Activated CD8-positive, alpha-beta memory T cell treated with anti-CD3 and anti-CD28 coated beads for 36 hours (primary cell): ENCODE results near the gene CD14. TPM values are rescaled to one million over a fixed set of nuclear protein-coding genes. Genes with fewer than 3 reads are reported as not detected.
"Not testable (repeated sequence)": the region's sequence is repeated elsewhere in the genome, so short reads cannot be mapped to it uniquely, and the experiment has no call there.

Source experiments
- CTCF ChIA-PET: fragments of 350-600 bp; sonication (Branson Sonifier 250); formaldehyde crosslinking; loops from one replicate; lab custom pipeline; 2021; ENCODE audit warnings: antibody characterized with exemption; lab: Charles Lee
- POLR2A ChIA-PET: fragments of 350-600 bp; sonication (Branson Sonifier 250); formaldehyde crosslinking; loops from one replicate; lab custom pipeline; 2021; ENCODE audit warnings: antibody characterized with exemption; lab: Charles Lee
- total RNA-seq, 2 experiments: library from RNA; stranded (reverse); gene quantifications; one replicate each; pipeline ENCODE4 v1.2.3, GENCODE V29; 2021

CD14 gene
- total RNA-seq, 2 experiments from 2014 or later, result 0.44 to 0.70 TPM

- ChIA-PET CTCF (interaction anchor here (0.7 to 1.2 kb wide), 4 partner anchors 8 to 91 kb away, joined by 3 to 5 read pairs (median 4); partner anchors contain the start of genes IK and NDUFA2), POLR2A (interaction anchor here (0.6 to 1.4 kb wide), 2 partner anchors 8 to 12 kb away, joined by 4 to 7 read pairs; partner anchors contain the start of genes IK and NDUFA2)
Measured at GRCh38 chr5:140639148-140639981, 6.4 kb upstream of the CD14 start, which contains the start of gene TMCO6. TMCO6 (plus strand) TSS chr5:140639451; CDS start chr5:140639528, 77 bp downstream.

GRCh38 chr5:140638898-140639147 lies 5.8 kb upstream of the CD14 start:
- POLR2A ChIA-PET, result interaction anchor here (0.9 to 1.4 kb wide), 2 partner anchors 9 to 75 kb away, joined by 3 to 7 read pairs; partner anchors contain the start of genes IK and NDUFA2
- CTCF ChIA-PET, result interaction anchor here (0.7 to 1.2 kb wide), 2 partner anchors 9 to 90 kb away, joined by 4 read pairs; partner anchors contain the start of genes IK and NDUFA2

DNA sequence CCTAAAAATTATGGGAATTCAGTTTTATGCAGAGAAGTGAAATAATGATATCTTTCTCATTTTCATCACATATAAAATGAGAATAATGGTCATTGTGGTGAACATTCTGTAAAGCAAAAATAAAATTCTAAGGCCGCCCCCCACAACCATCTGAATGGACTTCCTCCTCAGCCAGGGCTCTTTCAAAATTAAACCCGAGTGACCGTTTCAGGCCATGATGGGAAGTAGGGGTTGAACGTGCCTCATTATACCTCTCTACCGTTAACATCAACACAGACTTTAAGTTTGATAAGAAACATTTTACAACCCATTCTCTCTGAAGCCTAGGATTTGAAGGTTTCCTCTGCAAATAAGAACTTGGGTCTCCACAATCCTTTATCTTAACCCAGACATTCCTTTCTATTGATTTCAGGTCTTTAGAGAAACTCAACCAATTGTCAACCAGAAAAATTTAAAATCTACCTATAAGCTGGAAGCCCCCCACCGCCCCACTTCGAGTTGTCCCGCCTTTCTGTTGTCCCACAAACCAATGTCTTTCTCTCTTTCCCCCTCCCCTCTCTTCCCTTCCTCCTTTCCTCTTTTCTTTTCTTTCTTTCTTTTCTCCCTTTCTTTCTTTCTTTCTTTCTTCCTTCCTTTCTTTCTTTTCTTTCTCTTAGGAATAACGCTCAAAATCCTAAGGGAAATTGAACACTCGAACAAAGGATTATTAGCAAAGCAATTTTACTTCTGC lies 4.6 kb upstream of the CD14 start:
- CTCF ChIA-PET, result no interaction called here
- POLR2A ChIA-PET, result no interaction called here

- CTCF ChIA-PET, result interaction anchor here (0.6 to 2.6 kb wide), 14 partner anchors 11 to 277 kb away, joined by 3 to 15 read pairs (median 4); partner anchors contain the start of genes EIF4EBP3, IK, NDUFA2 and SLC35A4
- POLR2A ChIA-PET, result interaction anchor here (0.8 to 1.0 kb wide), 5 partner anchors 9 to 83 kb away, joined by 3 to 4 read pairs (median 3); partner anchors contain the start of genes IK, NDUFA2 and SRA1
Measured at GRCh38 chr5:140635291-140636257, 2.6 kb upstream of the CD14 start.

DNA sequence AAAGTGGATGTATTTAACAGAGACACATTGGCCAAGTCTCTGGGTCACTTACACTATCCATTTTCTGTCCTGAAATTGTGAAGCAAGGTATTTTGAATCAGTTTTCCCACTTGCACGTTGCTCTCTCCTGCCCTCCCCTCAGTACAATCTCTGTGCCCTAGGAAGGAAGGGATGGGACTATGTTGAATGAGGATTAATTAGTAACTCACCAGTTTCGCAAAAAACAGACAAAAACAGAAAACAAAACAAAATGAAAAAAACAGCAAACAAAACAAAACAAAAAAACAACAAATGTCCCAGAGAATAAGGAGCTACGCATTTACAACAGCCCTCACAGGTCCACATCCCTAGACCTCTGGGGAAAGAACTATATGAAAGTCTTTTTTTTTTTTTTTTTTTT lies 1.1 kb upstream of the CD14 start:
- POLR2A ChIA-PET, result no interaction called here

GRCh38 chr5:140633501-140633900 lies 526 bp upstream of the CD14 start:
- ChIA-PET POLR2A (no interaction called here), CTCF (interaction anchor here (1.0 to 2.6 kb wide), 3 partner anchors 67 to 261 kb away, joined by 3 to 15 read pairs (median 3); partner anchors contain the start of gene EIF4EBP3)

More for the DNA sequence above, 1.1 kb upstream of the CD14 start:
- CTCF ChIA-PET, result interaction anchor here (0.7 to 2.6 kb wide), 6 partner anchors 13 to 663 kb away, joined by 5 to 15 read pairs (median 8); partner anchors contain the start of genes EIF4EBP3, IK, NDUFA2 and SRA1

DNA sequence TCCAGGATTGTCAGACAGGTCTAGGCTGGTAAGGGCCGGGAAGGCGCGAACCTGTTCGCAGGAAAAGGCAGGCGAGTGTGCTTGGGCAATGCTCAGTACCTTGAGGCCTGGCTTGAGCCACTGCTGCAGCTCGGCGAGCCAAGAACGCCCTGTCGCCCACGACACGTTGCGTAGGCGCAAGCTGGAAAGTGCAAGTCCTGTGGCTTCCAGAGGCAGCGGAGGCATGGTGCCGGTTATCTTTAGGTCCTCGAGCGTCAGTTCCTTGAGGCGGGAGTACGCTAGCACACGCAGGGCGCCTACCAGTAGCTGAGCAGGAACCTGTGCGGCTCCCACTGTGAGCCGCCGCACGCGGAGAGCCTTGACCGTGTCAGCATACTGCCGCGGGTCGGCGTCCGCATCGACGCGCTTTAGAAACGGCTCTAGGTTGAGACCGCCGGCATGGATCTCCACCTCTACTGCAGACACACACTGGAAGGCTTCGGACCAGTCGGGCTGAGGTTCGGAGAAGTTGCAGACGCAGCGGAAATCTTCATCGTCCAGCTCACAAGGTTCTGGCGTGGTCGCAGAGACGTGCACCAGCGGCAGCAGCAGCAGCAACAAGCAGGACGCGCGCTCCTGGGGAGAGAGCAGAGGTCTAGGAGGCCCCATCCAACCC lies 482 bp downstream of the CD14 start:
- CTCF ChIA-PET, result interaction anchor here (0.8 to 1.5 kb wide), 8 partner anchors 15 to 260 kb away, joined by 3 to 4 read pairs (median 3); partner anchors contain the start of genes HARS1, HARS2, IK and NDUFA2
- POLR2A ChIA-PET, result interaction anchor here (0.5 to 1.5 kb wide), 5 partner anchors 14 to 785 kb away, joined by 3 to 7 read pairs (median 5); no protein-coding TSS in a partner anchor

- ChIA-PET POLR2A (interaction anchor here (0.5 to 1.5 kb wide), 3 partner anchors 67 to 784 kb away, joined by 5 to 7 read pairs (median 5); no protein-coding TSS in a partner anchor), CTCF (interaction anchor here (1.0 to 1.5 kb wide), 5 partner anchors 16 to 257 kb away, joined by 3 to 4 read pairs (median 3); partner anchors contain the start of genes HARS1, HARS2, IK and NDUFA2)
Measured at GRCh38 chr5:140631831-140632365, 1.1 kb downstream of the CD14 start.

DNA sequence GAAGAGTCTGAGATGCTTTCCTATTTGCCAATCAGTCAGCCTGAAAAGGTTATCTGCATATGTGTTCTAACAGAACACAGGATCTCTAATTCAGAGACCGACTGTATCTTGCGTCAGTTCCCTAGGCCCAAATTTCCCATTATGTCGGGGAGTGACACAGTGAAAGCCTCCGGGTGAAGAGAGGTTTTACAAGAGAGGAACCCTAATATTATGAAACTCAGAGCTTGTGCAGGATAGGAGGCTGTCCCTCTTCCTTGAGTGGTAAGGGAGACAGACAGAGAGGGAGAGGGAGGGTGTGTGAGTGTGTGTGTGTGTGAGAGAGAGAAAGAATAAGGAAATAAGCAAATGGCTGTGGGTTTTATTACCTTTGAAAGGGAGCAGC lies 1.9 kb downstream of the CD14 start:
- ChIA-PET CTCF (interaction anchor here (0.7 to 1.4 kb wide), 3 partner anchors 21 to 80 kb away, joined by 3 to 4 read pairs (median 3); no protein-coding TSS in a partner anchor), POLR2A (interaction anchor here (1.0 kb wide), 1 partner anchor 17 kb away, joined by 3 read pairs; the partner anchor contains the start of genes IK and NDUFA2)

GRCh38 chr5:140630292-140631035 lies 2.5 kb downstream of the CD14 start:
- CTCF ChIA-PET, result interaction anchor here (0.7 to 1.2 kb wide), 3 partner anchors 21 to 267 kb away, joined by 3 read pairs; no protein-coding TSS in a partner anchor
- POLR2A ChIA-PET, result interaction anchor here (1.0 kb wide), 1 partner anchor 17 kb away, joined by 3 read pairs; the partner anchor contains the start of genes IK and NDUFA2

GRCh38 chr5:140628711-140629110 lies 4.3 kb downstream of the CD14 start:
- ChIA-PET POLR2A (no interaction called here), CTCF (no interaction called here)

- POLR2A ChIA-PET, result interaction anchor here (0.6 kb wide), 1 partner anchor 81 kb away, joined by 3 read pairs; the partner anchor contains the start of gene EIF4EBP3
- CTCF ChIA-PET, result no interaction called here
Measured at GRCh38 chr5:140627972-140628371, 5.0 kb downstream of the CD14 start.

DNA sequence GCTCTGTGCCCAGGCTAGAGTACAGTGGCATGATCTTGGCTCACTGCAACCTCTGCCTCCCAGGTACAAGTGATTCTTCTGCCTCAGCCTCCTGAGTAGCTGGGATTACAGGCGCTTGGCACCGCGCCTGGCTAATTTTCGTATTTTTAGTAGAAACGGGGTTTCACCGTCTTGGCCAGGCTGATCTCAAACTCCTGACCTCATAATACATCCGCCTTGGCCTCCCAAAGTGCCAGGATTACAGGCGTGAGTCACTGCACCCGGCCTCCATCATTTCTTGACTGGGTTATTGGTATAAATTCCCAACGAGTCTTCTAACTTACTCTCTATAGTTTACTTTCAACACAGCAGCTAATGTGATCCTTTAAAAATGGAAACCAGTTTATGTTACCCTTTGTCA lies 8.1 kb downstream of the CD14 start:
- CTCF ChIA-PET, POLR2A ChIA-PET: not testable (repeated sequence)

- POLR2A ChIA-PET, result not testable (repeated sequence)
Measured at GRCh38 chr5:140623061-140623460, 9.9 kb downstream of the CD14 start.

GRCh38 chr5:140622301-140622700 lies 10.7 kb downstream of the CD14 start:
- CTCF ChIA-PET, result no interaction called here

More at GRCh38 chr5:140623061-140623460, 9.9 kb downstream of the CD14 start:
- CTCF ChIA-PET, result not testable (repeated sequence)

GRCh38 chr5:140611020-140611521 lies 21.9 kb downstream of the CD14 start:
- CTCF ChIA-PET, result no interaction called here
- POLR2A ChIA-PET, result no interaction called here

More at GRCh38 chr5:140622301-140622700, 10.7 kb downstream of the CD14 start:
- POLR2A ChIA-PET, result interaction anchor here (0.6 kb wide), 1 partner anchor 60 kb away, joined by 4 read pairs; no protein-coding TSS in a partner anchor
